ENCODE data around the gene ZNF511. TPM values are rescaled to one million over a fixed set of nuclear protein-coding genes. Genes with fewer than 3 reads are reported as not detected.

The ZNF511 gene
- polyA plus RNA-seq, 1 donor from 2014 or later, result 17.6 TPM

- Histone ChIP-seq H3K9me3 (ENCODE audit: low read length) (no peaks in the 10 kb centered on the region), H3K4me3 (ENCODE audit: low read length) (no peak overlapping the region), H3K36me3 (ENCODE audit: insufficient read depth, low read length) (no peaks in the 10 kb centered on the region), H2AFZ (ENCODE audit: low read depth, low read length) (no peak overlapping the region), H3K9ac (ENCODE audit: low read length) (no peak overlapping the region), H4K20me1 (ENCODE audit: insufficient read depth) (no peaks in the 10 kb centered on the region), H3K9me2 (ENCODE audit: insufficient read depth, low read length) (no peaks in the 10 kb centered on the region), H3K27ac (ENCODE audit: low read length) (no peak overlapping the region), H3K27me3 (ENCODE audit: insufficient read depth, low read depth, low read length) (peaks cover 3% of the 10 kb centered on the region), H3K4me2 (ENCODE audit: low read length) (no peak overlapping the region), H3K79me2 (replicated peaks; ENCODE audit: insufficient read depth, low read length) (no peaks in the 10 kb centered on the region), H3F3A (ENCODE audit: insufficient read depth, low read length, poor library complexity, severe bottlenecking) (no peaks in the 10 kb centered on the region)
- TF ChIP-seq, protein P1, sequence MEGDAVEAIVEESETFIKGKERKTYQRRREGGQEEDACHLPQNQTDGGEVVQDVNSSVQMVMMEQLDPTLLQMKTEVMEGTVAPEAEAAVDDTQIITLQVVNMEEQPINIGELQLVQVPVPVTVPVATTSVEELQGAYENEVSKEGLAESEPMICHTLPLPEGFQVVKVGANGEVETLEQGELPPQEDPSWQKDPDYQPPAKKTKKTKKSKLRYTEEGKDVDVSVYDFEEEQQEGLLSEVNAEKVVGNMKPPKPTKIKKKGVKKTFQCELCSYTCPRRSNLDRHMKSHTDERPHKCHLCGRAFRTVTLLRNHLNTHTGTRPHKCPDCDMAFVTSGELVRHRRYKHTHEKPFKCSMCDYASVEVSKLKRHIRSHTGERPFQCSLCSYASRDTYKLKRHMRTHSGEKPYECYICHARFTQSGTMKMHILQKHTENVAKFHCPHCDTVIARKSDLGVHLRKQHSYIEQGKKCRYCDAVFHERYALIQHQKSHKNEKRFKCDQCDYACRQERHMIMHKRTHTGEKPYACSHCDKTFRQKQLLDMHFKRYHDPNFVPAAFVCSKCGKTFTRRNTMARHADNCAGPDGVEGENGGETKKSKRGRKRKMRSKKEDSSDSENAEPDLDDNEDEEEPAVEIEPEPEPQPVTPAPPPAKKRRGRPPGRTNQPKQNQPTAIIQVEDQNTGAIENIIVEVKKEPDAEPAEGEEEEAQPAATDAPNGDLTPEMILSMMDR (IDR thresholded peaks at IDR 0.05; ENCODE audit: poor library complexity, severe bottlenecking), result no peak
- no peak for TF ChIP-seq EP300 (conservative IDR thresholded peaks at IDR 0.05; ENCODE audit: poor library complexity, severe bottlenecking)
Observed at GRCh38 chr10:133281628-133282372, 26.9 kb upstream of the ZNF511 start.

- Histone ChIP-seq H3K4me2 (ENCODE audit: low read length) (no peak overlapping the region), H3K9me3 (ENCODE audit: low read length) (no peaks in the 10 kb centered on the region), H3K36me3 (ENCODE audit: insufficient read depth, low read length) (no peaks in the 10 kb centered on the region), H3K79me2 (replicated peaks; ENCODE audit: insufficient read depth, low read length) (no peaks in the 10 kb centered on the region), H3K9me2 (ENCODE audit: insufficient read depth, low read length) (no peaks in the 10 kb centered on the region), H3F3A (ENCODE audit: insufficient read depth, low read length, poor library complexity, severe bottlenecking) (no peaks in the 10 kb centered on the region), H4K20me1 (ENCODE audit: insufficient read depth) (no peaks in the 10 kb centered on the region), H3K27me3 (ENCODE audit: insufficient read depth, low read depth, low read length) (no peaks in the 10 kb centered on the region), H3K9ac (ENCODE audit: low read length) (no peak overlapping the region), H3K4me3 (ENCODE audit: low read length) (no peak overlapping the region), H3K27ac (ENCODE audit: low read length) (no peak overlapping the region), H2AFZ (ENCODE audit: low read depth, low read length) (no peak overlapping the region)
- TF ChIP-seq, protein P1 (IDR thresholded peaks at IDR 0.05; ENCODE audit: poor library complexity, severe bottlenecking), result no peak
- no peak for TF ChIP-seq RAD21 (conservative IDR thresholded peaks at IDR 0.05)
- TF ChIP-seq POLR2AphosphoS5 (IDR thresholded peaks at IDR 0.05), result no peak
- no peak for TF ChIP-seq MXI1 (conservative IDR thresholded peaks at IDR 0.05; ENCODE audit: poor library complexity, severe bottlenecking)
- no peak for TF ChIP-seq EP300 (conservative IDR thresholded peaks at IDR 0.05; ENCODE audit: poor library complexity, severe bottlenecking)
- TF ChIP-seq TAF1 (IDR thresholded peaks at IDR 0.05; ENCODE audit: low read depth), result no peak
- TF ChIP-seq SMC3 (conservative IDR thresholded peaks at IDR 0.05; ENCODE audit: poor library complexity), result no peak
- TF ChIP-seq EZH2 (IDR thresholded peaks at IDR 0.05; ENCODE audit: borderline replicate concordance, insufficient read depth, low read length, poor library complexity, severe bottlenecking), result no peak
- TF ChIP-seq REST (IDR thresholded peaks at IDR 0.05; ENCODE audit: borderline replicate concordance), result no peak
Observed at GRCh38 chr10:133282846-133283390, 25.8 kb upstream of the ZNF511 start.

Measured in neural cell (in vitro differentiated cells).